VCaP (cell line): ENCODE measurements around the gene DBN1.
A peak's percentile ranks its signal among the peaks of the same experiment; 100 is the strongest.

Experiments used
- H3K27ac ChIP-seq: fragments of 450-650 bp; 2 replicates; pipeline ENCODE4 v1.5.1; 2017
- TF ChIP-seq, protein P1 (sequence below): fragments of 450-650 bp; conservative IDR thresholded peaks from 2 replicates; pipeline ENCODE4 v1.5.1; 2017; ENCODE audit warnings: mild to moderate bottlenecking, moderate library complexity

Gene DBN1

DNA sequence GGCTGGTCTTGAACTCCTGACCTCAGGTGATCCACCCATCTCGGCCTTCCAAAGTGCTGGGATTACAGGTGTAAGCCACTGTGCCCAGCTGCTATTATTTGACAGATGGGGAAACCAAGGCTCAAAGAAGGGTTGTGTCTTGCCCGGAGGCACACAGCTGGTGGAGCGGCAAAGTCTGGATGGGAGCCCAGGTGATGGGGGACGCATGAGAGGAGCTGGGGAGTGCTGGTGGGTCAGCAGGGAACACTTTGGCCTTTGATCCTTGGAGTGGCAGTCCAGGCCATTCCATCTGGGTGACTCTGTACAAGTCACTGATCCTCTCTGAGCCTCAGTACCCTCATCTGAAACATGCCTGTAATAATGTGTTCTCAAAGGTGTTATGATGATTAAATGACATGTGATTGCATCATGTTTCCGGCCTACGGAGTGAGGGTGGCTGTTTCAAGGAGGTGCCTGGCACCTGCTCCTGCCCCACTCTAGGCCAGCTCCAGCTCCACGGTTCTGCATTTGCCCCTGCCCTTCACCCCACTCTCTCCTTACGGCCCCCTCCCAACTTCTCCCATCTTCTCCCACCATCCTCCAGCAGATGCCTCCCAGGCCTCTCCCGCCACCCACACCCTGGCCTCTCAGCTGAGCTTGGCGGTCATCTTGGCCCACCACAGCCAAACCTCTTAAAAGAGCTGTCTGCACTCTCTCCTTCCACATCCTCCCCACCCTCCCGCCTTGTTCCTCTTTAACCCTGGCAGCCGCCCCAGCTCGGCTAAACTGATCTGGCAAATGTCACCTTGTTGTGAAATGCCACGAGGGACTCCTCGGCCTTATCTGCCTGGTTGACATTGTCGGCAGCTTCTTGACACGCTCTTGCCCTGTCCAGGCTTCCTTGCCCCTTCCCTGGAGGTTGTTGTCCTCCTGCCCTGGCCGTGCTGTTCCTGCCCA, 5.5 kb upstream of the DBN1 start:
- TF ChIP-seq, protein P1, sequence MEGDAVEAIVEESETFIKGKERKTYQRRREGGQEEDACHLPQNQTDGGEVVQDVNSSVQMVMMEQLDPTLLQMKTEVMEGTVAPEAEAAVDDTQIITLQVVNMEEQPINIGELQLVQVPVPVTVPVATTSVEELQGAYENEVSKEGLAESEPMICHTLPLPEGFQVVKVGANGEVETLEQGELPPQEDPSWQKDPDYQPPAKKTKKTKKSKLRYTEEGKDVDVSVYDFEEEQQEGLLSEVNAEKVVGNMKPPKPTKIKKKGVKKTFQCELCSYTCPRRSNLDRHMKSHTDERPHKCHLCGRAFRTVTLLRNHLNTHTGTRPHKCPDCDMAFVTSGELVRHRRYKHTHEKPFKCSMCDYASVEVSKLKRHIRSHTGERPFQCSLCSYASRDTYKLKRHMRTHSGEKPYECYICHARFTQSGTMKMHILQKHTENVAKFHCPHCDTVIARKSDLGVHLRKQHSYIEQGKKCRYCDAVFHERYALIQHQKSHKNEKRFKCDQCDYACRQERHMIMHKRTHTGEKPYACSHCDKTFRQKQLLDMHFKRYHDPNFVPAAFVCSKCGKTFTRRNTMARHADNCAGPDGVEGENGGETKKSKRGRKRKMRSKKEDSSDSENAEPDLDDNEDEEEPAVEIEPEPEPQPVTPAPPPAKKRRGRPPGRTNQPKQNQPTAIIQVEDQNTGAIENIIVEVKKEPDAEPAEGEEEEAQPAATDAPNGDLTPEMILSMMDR: no peak
- H3K27ac ChIP-seq: peak overlapping the region; percentile 32; the same call in 1 of the 2 replicates

DNA sequence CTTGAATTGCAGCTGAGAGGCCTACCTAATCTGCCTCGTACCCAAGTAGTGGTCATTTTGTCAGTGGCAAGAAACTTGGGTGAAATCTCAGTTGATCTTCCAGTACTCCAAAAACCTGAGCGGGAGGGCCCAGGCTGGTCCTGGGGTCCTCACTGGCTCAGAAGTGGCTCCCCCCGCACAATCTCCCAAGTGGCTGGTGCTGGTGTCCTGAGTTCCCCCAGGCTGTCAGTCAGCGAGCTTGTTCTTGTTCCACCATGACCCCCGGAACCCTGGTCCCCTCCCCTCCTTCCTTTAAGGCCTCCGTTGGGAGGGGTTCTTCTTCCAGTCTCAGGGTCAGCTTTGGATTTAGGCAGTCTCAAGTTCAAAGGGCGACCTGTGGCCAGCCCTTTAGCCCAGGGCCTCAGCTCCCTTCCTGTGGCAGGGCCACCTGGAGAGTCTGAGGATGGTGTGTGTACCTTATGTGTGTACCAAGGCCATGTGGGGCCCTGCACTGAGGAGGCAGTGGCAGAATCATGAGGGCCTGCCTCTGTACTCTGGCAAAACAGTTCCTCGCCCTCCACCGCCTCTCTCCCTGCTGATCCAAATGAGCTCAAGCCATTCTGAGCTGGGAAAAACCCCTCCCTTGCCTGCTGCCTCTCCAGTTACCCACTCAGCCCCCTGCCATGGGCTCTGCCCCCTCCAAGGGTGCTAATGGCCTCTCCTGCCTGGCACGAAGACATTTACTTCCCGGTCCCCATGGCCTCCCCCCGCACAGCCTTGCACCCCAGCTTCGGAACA, 4.5 kb upstream of the DBN1 start:
- TF ChIP-seq, protein P1: no peak
- no peak overlapping the region for H3K27ac ChIP-seq

DNA sequence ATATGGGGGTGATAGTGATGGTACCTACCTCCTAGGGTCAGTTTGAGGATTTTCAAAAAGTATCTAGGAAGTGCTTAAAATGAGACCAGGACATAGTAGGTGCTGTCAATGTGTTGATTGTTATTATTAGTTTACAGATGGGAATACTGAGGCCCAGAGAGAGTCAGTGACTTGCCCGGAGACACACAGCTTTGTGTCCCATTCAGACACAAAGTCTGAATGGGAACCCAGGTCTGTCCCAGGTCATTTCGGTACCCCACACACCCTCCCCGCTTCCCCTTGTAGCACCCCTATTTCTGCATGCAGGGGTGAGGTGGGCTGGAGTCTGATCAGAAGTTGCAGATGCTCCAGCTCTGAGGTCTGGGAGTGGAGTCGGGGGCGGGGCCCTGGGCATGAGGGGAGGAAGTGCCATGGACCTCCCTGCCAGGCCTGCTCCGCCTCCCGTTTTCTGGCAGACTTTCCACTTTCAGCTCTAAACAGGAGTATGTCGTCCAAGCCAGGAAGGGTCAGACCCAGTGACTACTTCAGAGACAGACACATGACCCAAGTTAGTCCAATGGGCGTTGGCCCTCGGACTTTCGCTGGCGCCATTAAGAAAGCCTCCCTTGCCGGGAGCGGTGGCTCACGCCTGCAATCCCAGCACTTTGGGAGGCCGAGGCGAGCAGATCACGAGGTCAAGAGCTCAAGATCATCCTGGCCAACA, 3.2 kb upstream of the DBN1 start:
- H3K27ac ChIP-seq: no peak overlapping the region
- TF ChIP-seq, protein P1: no peak

DNA sequence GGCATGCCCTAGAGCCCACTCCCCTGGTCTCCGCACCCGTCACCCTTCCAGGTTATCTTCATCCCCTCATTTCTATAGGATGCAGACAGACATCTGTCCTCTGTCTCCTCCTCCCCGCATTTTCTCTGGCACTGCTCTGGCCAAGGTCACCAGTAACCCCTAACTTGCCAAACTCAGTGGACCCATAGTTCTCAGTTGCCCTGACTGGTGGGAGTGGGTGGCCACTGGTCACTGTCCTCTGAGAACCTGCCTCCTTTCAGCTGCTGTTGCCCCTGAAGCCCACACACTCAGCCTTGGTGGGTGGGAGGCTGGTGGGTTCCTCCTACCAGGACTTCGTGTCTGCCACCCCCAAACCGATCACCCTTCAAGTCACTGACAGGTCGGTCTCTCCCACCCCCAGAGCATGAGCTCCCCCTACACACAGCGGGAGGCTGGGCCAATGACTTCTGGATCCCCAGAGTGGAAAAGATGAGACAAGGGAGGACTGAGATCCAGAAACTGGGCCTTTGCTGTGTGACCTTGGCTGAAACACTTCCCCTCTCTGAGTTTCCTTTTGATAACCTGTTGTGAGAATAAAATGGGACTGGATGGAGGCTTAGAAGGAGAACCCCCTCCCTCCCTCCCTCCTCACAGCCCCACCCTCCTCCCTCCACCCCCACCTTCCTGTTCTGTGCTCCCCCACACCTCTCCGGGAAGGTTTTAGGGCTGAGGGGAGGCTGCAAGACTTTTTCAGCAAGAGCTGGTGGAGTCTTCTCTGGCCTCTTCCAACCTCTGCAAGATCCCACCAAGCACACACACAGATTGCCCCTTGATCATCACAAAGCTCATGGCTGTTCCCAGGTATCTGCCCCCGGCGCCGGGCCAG, 2.4 kb upstream of the DBN1 start:
- H3K27ac ChIP-seq: no peak overlapping the region
- TF ChIP-seq, protein P1: no peak

GRCh38 chr5:177474846-177475562, 1.6 kb upstream of the DBN1 start:
- TF ChIP-seq, protein P1: no peak
- no peak overlapping the region for H3K27ac ChIP-seq

DNA sequence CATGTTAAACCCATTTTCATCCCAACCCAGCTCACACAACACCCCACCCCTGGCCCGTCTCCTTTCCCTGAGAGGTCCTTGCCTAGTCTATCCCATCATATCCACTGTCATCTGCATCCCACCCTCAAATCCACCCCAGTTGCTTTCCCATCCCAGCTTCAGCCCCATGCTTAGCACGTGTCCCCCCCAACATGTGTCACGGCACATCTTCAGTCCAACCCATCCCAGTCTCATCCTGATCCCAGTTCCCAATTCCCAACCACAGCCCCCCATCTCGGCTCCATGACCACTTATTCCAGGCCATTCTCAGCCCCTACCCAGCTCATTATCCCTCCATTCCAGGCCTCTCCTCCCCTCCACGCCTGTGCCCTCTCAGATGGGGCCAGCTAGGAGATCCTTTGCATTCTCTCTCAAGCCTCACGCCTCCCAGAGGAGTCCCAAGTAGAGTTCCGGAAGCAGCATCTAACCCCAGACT, 605 bp upstream of the DBN1 start:
- TF ChIP-seq, protein P1: no peak
- H3K27ac ChIP-seq: peak overlapping the region; percentile 94; the same call in 1 of the 2 replicates
